Type B pancreatic cell (in vitro differentiated cells): Measurements from ENCODE around the gene RTEL1. TPM values are rescaled to one million over a fixed set of nuclear protein-coding genes. Genes with fewer than 3 reads are reported as not detected.
"Not testable (repeated sequence)": the region's sequence is repeated elsewhere in the genome, so short reads cannot be mapped to it uniquely, and the experiment has no call there.

Experiments
- DNase-seq: peaks from one replicate; pipeline ENCODE4 v3.0.0; 2021; ENCODE audit warnings: mixed read lengths; ENCODE audit not compliant: unreplicated experiment; ENCODE audit errors: extremely low spot score
- H3K27ac Mint-ChIP-seq: 2 replicates; pipeline ENCODE4 v1.8.0; 2021; ENCODE audit warnings: mild to moderate bottlenecking, mixed read lengths
- H3K27me3 Mint-ChIP-seq: 2 replicates; pipeline ENCODE4 v1.8.0; 2021; ENCODE audit warnings: mixed read lengths
- H3K36me3 Mint-ChIP-seq: 2 replicates; pipeline ENCODE4 v1.8.0; 2021; ENCODE audit warnings: mixed read lengths
- H3K4me1 Mint-ChIP-seq: one replicate; pipeline ENCODE4 v1.8.0; 2021; ENCODE audit warnings: mixed read lengths; ENCODE audit not compliant: unreplicated experiment
- H3K4me3 Mint-ChIP-seq: 2 replicates; pipeline ENCODE4 v1.8.0; 2021; ENCODE audit warnings: mild to moderate bottlenecking, mixed read lengths
- H3K9me3 Mint-ChIP-seq: 2 replicates; pipeline ENCODE4 v1.8.0; 2021; ENCODE audit warnings: mixed read lengths
- CTCF ChIP-seq: fragments of 200-600 bp; sonication (generic); conservative IDR thresholded peaks from 2 replicates; pipeline ENCODE4 v1.5.0; 2021; ENCODE audit warnings: antibody characterized with exemption, mild to moderate bottlenecking
- total RNA-seq: library from RNA; stranded (reverse); gene quantifications from 2 replicates; pipeline ENCODE4 v1.2.1, GENCODE V29; 2021; ENCODE audit warnings: low replicate concordance

RTEL1 gene
- total RNA-seq, 1 donor from 2014 or later = 39.2 TPM

GRCh38 chr20:63633732-63634131 lies 24.4 kb upstream of the RTEL1 start:
- no peak overlapping the region for H3K27ac Mint-ChIP-seq
- H3K4me3 Mint-ChIP-seq = no peak overlapping the region
- no peaks in the 10 kb centered on the region for H3K36me3 Mint-ChIP-seq
- no peaks in the 10 kb centered on the region for H3K27me3 Mint-ChIP-seq
- TF ChIP-seq CTCF = no peak
- H3K9me3 Mint-ChIP-seq = no peaks in the 10 kb centered on the region
- no peak for DNase-seq
- H3K4me1 Mint-ChIP-seq = peaks cover 6% of the 10 kb centered on the region

- H3K27me3 Mint-ChIP-seq = no peaks in the 10 kb centered on the region
- TF ChIP-seq CTCF = no peak
- H3K9me3 Mint-ChIP-seq = no peaks in the 10 kb centered on the region
- no peak for DNase-seq
- H3K4me1 Mint-ChIP-seq = no peaks in the 10 kb centered on the region
- no peak overlapping the region for H3K27ac Mint-ChIP-seq
- no peak overlapping the region for H3K4me3 Mint-ChIP-seq
- H3K36me3 Mint-ChIP-seq = no peaks in the 10 kb centered on the region
Observed at GRCh38 chr20:63635431-63636141, 22.5 kb upstream of the RTEL1 start.

DNA sequence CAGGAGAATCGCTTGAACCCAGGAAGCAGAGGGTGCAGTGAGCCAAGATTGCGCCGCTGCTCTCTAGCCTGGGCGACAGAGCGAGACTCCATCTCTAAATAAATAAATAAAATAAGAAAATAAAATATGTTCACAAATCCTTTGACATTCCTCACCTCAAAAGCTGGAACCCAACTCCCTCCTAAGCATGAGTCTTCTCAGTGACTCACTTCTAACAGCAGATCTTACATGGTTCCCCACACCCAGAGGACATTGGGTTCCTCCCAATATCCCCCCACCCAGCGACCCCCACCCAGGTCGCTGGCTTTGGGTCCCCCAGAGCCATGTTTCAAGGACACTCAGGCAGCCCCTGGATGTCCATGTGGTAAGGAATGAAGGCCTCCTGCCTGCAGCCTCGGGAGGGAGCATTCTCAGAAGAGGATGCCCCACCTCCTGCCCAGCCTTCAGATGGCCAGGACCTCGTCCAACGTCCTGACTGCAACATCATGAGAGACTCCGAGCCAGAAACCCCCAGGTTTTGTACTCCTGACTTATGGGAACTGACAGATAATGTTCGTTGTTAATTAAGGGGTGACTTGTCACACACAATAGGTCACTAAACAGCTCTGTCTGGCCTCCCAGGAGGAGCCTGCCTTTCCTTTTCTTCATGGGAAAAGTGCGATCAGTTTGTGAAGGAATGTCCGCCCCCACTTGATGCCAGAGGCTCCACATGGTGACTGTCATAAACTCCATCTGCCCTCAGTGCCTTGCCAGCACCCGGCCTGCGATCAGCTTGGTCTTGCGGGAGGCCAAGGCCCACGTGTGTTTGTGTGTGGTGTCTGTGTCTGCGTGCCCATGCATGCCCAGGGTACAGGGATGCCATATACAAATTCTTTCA lies 21.1 kb upstream of the RTEL1 start:
- no peak overlapping the region for H3K4me3 Mint-ChIP-seq
- no peak overlapping the region for H3K27ac Mint-ChIP-seq
- no peaks in the 10 kb centered on the region for H3K27me3 Mint-ChIP-seq
- no peaks in the 10 kb centered on the region for H3K4me1 Mint-ChIP-seq
- TF ChIP-seq CTCF = no peak
- H3K9me3 Mint-ChIP-seq = no peaks in the 10 kb centered on the region
- no peak for DNase-seq
- H3K36me3 Mint-ChIP-seq = no peaks in the 10 kb centered on the region

- Mint-ChIP-seq H3K36me3 (no peaks in the 10 kb centered on the region), H3K27me3 (no peaks in the 10 kb centered on the region), H3K27ac (no peak overlapping the region), H3K4me3 (no peak overlapping the region), H3K9me3 (no peaks in the 10 kb centered on the region), H3K4me1 (no peaks in the 10 kb centered on the region)
- no peak for TF ChIP-seq CTCF
- no peak for DNase-seq
Observed at GRCh38 chr20:63639093-63639975, 18.8 kb upstream of the RTEL1 start.

DNA sequence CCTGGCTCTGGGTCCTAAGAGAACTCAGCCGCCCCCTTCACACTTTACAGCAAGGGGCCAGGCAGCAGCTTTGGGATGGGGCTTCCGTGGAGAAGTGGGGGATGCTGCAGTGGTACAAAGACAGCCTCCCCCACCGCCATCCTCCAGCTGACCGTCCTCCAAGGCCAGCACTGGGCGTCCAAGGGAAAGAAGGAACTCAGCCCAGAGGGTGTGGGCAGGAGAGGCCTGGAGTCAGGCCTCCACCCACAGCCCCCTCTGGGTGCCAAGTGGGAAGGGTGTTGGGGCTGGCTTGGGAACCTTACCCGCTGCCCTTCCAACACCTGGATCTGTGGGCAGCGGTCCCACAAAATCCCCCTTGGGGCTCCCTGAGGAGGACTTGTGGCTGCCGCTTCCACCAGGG lies 18.0 kb upstream of the RTEL1 start:
- no peaks in the 10 kb centered on the region for H3K36me3 Mint-ChIP-seq
- no peaks in the 10 kb centered on the region for H3K27me3 Mint-ChIP-seq
- H3K27ac Mint-ChIP-seq = no peak overlapping the region
- no peaks in the 10 kb centered on the region for H3K4me1 Mint-ChIP-seq
- TF ChIP-seq CTCF = no peak
- H3K9me3 Mint-ChIP-seq = no peaks in the 10 kb centered on the region
- DNase-seq = no peak
- no peak overlapping the region for H3K4me3 Mint-ChIP-seq

GRCh38 chr20:63640686-63641085 lies 17.4 kb upstream of the RTEL1 start:
- H3K9me3 Mint-ChIP-seq, H3K27me3 Mint-ChIP-seq, DNase-seq, H3K27ac Mint-ChIP-seq, H3K4me1 Mint-ChIP-seq, H3K36me3 Mint-ChIP-seq, H3K4me3 Mint-ChIP-seq: not testable (repeated sequence)
